OCI-LY7 (cell line): Measurements from ENCODE around the gene FHIT. TPM values are rescaled to one million over a fixed set of nuclear protein-coding genes. Genes with fewer than 3 reads are reported as not detected.

ENCODE experiments used
- BruUV-seq: library from RNA; stranded (reverse); fragments of 400-500 nt; replicated peaks from 2 replicates; lab custom pipeline; 2021; lab: Mats Ljungman, UMichigan
- CTCF ChIA-PET: fragments of 300-600 bp; sonication (Branson Sonifier 250); formaldehyde crosslinking; loops from one replicate; lab custom pipeline; 2022; ENCODE audit warnings: antibody characterized with exemption; ENCODE audit not compliant: unreplicated experiment; lab: Charles Lee
- POLR2A ChIA-PET: fragments of 300-600 bp; sonication (Branson Sonifier 250); formaldehyde crosslinking; loops from one replicate; lab custom pipeline; 2022; ENCODE audit warnings: antibody characterized with exemption; lab: Charles Lee
- DNase-seq: peaks from one replicate; pipeline ENCODE4 v3.0.0-alpha.2; 2015; ENCODE audit warnings: low spot score
- H2AFZ ChIP-seq: fragments of 200-600 bp; sonication (generic), shearing (Covaris generic); 2 replicates; pipeline ENCODE4 v1.6.1; 2014; ENCODE audit warnings: mild to moderate bottlenecking, antibody characterized with exemption, low read length, moderate library complexity
- H3K27ac ChIP-seq: fragments of 200-600 bp; sonication (generic); 2 replicates; pipeline ENCODE4 v1.5.1; 2014; ENCODE audit warnings: mixed run types, low read depth, mild to moderate bottlenecking, moderate library complexity, low read length, inconsistent platforms; ENCODE audit not compliant: poor library complexity, severe bottlenecking
- H3K36me3 ChIP-seq: fragments of 200-600 bp; sonication (generic); 2 replicates; pipeline ENCODE4 v1.6.1; 2014; ENCODE audit warnings: mild to moderate bottlenecking, antibody characterized with exemption, low read length, moderate library complexity, mixed read lengths; ENCODE audit not compliant: insufficient read depth
- H3K4me1 ChIP-seq: fragments of 200-600 bp; sonication (generic); 2 replicates; pipeline ENCODE4 v1.5.1; 2014; ENCODE audit warnings: mild to moderate bottlenecking, low read length; ENCODE audit not compliant: insufficient read depth, poor library complexity, severe bottlenecking
- H3K4me2 ChIP-seq: fragments of 200-600 bp; sonication (generic); 2 replicates; pipeline ENCODE4 v1.6.1; 2014; ENCODE audit warnings: mild to moderate bottlenecking, low read length
- H3K4me3 ChIP-seq: fragments of 200-600 bp; sonication (generic); 2 replicates; pipeline ENCODE4 v1.5.1; 2014; ENCODE audit warnings: mild to moderate bottlenecking, low read depth, low read length; ENCODE audit not compliant: poor library complexity, severe bottlenecking
- H3K79me2 ChIP-seq: fragments of 200-600 bp; sonication (generic); 2 replicates; pipeline ENCODE4 v1.6.1; 2016; ENCODE audit warnings: low read depth, mild to moderate bottlenecking, low read length, moderate library complexity, mixed read lengths; ENCODE audit not compliant: insufficient read depth
- H3K9me2 ChIP-seq: fragments of 200-600 bp; sonication (generic); 2 replicates; pipeline ENCODE4 v1.6.1; 2016; ENCODE audit warnings: mild to moderate bottlenecking, low read length, mixed read lengths; ENCODE audit not compliant: insufficient read depth
- H3K9me3 ChIP-seq: fragments of 200-600 bp; sonication (generic); 2 replicates; pipeline ENCODE4 v1.6.1; 2014; ENCODE audit warnings: mild to moderate bottlenecking, mixed run types, low read length, mixed read lengths
- H4K20me1 ChIP-seq: fragments of 200-600 bp; sonication (generic); 2 replicates; pipeline ENCODE4 v1.6.1; 2014; ENCODE audit warnings: mild to moderate bottlenecking, antibody characterized with exemption, low read length, moderate library complexity, mixed read lengths; ENCODE audit not compliant: insufficient read depth
- CTCF ChIP-seq: fragments of 200-600 bp; sonication (generic); conservative IDR thresholded peaks from 2 replicates; pipeline ENCODE4 v1.5.1; 2014; ENCODE audit warnings: mild to moderate bottlenecking, antibody characterized with exemption, low read length, moderate library complexity, mixed read lengths
- EZH2phosphoT487 ChIP-seq: fragments of 200-600 bp; sonication (generic); IDR thresholded peaks from 2 replicates; pipeline ENCODE4 v1.6.1; 2018; ENCODE audit warnings: low read depth, borderline replicate concordance, mild to moderate bottlenecking, mixed run types, antibody characterized with exemption, low read length, moderate library complexity, mixed read lengths
- intact Hi-C: fragments of 100-400 bp; cut with micrococcal nuclease; formaldehyde crosslinking; loops from one replicate; pipeline ENCODE4 v1.10.0; 2022; ENCODE audit not compliant: unreplicated experiment
- total RNA-seq, 2 experiments: library from RNA; depleted of rRNA in 1 of 2; stranded (reverse); fragments of >200 nt in 1 of 2; shearing (Covaris generic) in 1 of 2; gene quantifications; 2 replicates each; pipeline ENCODE4 v1.2.3, GENCODE V29; 2014 to 2022

FHIT gene
- total RNA-seq, 2 experiments from 2014 or later, result 5.0 to 10.9 TPM

- no peak overlapping the region for H2AFZ ChIP-seq
- H3K9me2 ChIP-seq, result no peaks in the 10 kb centered on the region
- CTCF ChIA-PET, result no interaction called here
Observed at GRCh38 chr3:61139686-61140085, 111.6 kb downstream of the FHIT start.

GRCh38 chr3:61138401-61138800 is 112.9 kb downstream of the FHIT start:
- Histone ChIP-seq H3K4me2 (no peak overlapping the region), H4K20me1 (no peaks in the 10 kb centered on the region), H3K36me3 (no peaks in the 10 kb centered on the region), H2AFZ (no peak overlapping the region), H3K9me3 (no peaks in the 10 kb centered on the region), H3K9me2 (no peaks in the 10 kb centered on the region), H3K27ac (no peak overlapping the region), H3K4me1 (no peaks in the 10 kb centered on the region), H3K4me3 (no peak overlapping the region), H3K79me2 (no peaks in the 10 kb centered on the region)
- TF ChIP-seq CTCF, result no peak
- TF ChIP-seq EZH2phosphoT487, result no peak
- BruUV-seq, result no TSS peak
- POLR2A ChIA-PET, result interaction anchor here (0.5 kb wide), 1 partner anchor 13 kb away, joined by 4 read pairs; no protein-coding TSS in a partner anchor
- CTCF ChIA-PET, result no interaction called here
- intact Hi-C loops, result no loop called here
- DNase-seq, result no peak

More at GRCh38 chr3:61139686-61140085, 111.6 kb downstream of the FHIT start:
- Histone ChIP-seq H3K4me1 (no peaks in the 10 kb centered on the region), H4K20me1 (no peaks in the 10 kb centered on the region), H3K9me3 (no peaks in the 10 kb centered on the region), H3K36me3 (no peaks in the 10 kb centered on the region), H3K27ac (no peak overlapping the region), H3K79me2 (no peaks in the 10 kb centered on the region), H3K4me3 (no peak overlapping the region), H3K4me2 (no peak overlapping the region)
- TF ChIP-seq EZH2phosphoT487 (no peak), CTCF (no peak)
- intact Hi-C loops, result no loop called here
- no TSS peak for BruUV-seq
- POLR2A ChIA-PET, result interaction anchor here (0.6 kb wide), 1 partner anchor 913 kb away, joined by 3 read pairs; no protein-coding TSS in a partner anchor
- no peak for DNase-seq

- Histone ChIP-seq H3K4me2 (no peak overlapping the region), H3K36me3 (no peaks in the 10 kb centered on the region), H4K20me1 (no peaks in the 10 kb centered on the region), H3K4me1 (no peaks in the 10 kb centered on the region), H3K79me2 (no peaks in the 10 kb centered on the region), H3K4me3 (no peak overlapping the region), H2AFZ (no peak overlapping the region), H3K9me2 (no peaks in the 10 kb centered on the region), H3K27ac (no peak overlapping the region), H3K9me3 (no peaks in the 10 kb centered on the region)
- no TSS peak for BruUV-seq
- TF ChIP-seq EZH2phosphoT487 (no peak), CTCF (no peak)
- ChIA-PET CTCF (no interaction called here), POLR2A (no interaction called here)
- intact Hi-C loops, result no loop called here
- DNase-seq, result no peak
Observed at GRCh38 chr3:61136191-61136590, 115.1 kb downstream of the FHIT start.
